ENCODE measurements around the gene ALOX5AP.

DNA sequence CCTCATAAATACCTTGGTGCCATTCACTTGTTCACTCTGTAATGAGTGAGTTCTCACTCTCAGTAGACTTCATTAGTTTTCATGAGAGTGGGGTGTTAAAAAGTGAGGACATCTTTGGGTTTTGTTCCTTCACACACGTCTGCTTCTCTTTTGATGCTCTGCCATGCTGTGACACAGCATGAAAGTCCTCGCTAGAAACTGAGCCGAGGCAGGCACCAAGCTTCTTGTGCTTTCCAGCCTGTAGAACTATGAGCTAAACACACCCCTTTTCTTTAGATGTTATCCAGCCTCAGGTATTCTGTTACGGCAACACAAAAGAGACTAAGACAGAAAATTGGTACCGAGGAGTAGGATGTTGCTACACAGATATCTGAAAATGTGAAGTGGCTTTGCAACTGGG is 43.7 kb downstream of the ALOX5AP start:
- TF ChIP-seq, protein P1, sequence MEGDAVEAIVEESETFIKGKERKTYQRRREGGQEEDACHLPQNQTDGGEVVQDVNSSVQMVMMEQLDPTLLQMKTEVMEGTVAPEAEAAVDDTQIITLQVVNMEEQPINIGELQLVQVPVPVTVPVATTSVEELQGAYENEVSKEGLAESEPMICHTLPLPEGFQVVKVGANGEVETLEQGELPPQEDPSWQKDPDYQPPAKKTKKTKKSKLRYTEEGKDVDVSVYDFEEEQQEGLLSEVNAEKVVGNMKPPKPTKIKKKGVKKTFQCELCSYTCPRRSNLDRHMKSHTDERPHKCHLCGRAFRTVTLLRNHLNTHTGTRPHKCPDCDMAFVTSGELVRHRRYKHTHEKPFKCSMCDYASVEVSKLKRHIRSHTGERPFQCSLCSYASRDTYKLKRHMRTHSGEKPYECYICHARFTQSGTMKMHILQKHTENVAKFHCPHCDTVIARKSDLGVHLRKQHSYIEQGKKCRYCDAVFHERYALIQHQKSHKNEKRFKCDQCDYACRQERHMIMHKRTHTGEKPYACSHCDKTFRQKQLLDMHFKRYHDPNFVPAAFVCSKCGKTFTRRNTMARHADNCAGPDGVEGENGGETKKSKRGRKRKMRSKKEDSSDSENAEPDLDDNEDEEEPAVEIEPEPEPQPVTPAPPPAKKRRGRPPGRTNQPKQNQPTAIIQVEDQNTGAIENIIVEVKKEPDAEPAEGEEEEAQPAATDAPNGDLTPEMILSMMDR (IDR thresholded peaks at IDR 0.05; ENCODE audit: poor library complexity): no peak
- TF ChIP-seq EZH2phosphoT487 (IDR thresholded peaks at IDR 0.05; ENCODE audit: low read depth, severe bottlenecking, unreplicated experiment): no peak
- no peak for TF ChIP-seq EZH2 (IDR thresholded peaks at IDR 0.05; ENCODE audit: borderline replicate concordance)
